ENCODE results near the gene ERP27. TPM values are rescaled to one million over a fixed set of nuclear protein-coding genes. Genes with fewer than 3 reads are reported as not detected.

Gene ERP27
- total RNA-seq, 4 donors from 2014 or later, result 0.57 to 5.5 (median 1.9) TPM; not detected in 1

GRCh38 chr12:14975457-14975856 is 37.1 kb upstream of the ERP27 start:
- Histone ChIP-seq H3K27me3 (no peaks in the 10 kb centered on the region), H3K9me3 (no peaks in the 10 kb centered on the region), H3K27ac (no peak overlapping the region), H3K36me3 (no peaks in the 10 kb centered on the region), H3K4me1 (no peaks in the 10 kb centered on the region), H3K4me3 (no peak overlapping the region)
- TF ChIP-seq CTCF (IDR thresholded peaks at IDR 0.05), result no peak
- TF ChIP-seq POLR2A (IDR thresholded peaks at IDR 0.05), result no peak
- no peak for DNase-seq
- WGBS, 2 donors, result 94 to 100% methylated on average over 1 to 3 of the region's 4 CpGs
- intact Hi-C loops (cut with DNase I), result no loop called here

GRCh38 chr12:14974633-14975032 is 36.3 kb upstream of the ERP27 start:
- H3K4me3 ChIP-seq, result no peak overlapping the region
- WGBS, 2 donors, result 79 to 85% methylated on average over 3 of the region's 3 CpGs
- intact Hi-C loops (cut with DNase I), result no loop called here
- H3K27me3 ChIP-seq, result no peaks in the 10 kb centered on the region
- H3K9me3 ChIP-seq, result no peaks in the 10 kb centered on the region
- TF ChIP-seq CTCF (IDR thresholded peaks at IDR 0.05) (no peak), POLR2A (IDR thresholded peaks at IDR 0.05) (no peak)
- no peaks in the 10 kb centered on the region for H3K4me1 ChIP-seq
- no peak overlapping the region for H3K27ac ChIP-seq
- no peaks in the 10 kb centered on the region for H3K36me3 ChIP-seq
- no peak for DNase-seq

GRCh38 chr12:14972816-14973215 is 34.5 kb upstream of the ERP27 start, which contains the start of gene PDE6H:
Gene PDE6H (plus strand): TSS chr12:14973042. CDS start chr12:14978013, 4,971 bp downstream.
- intact Hi-C loops (cut with DNase I), result no loop called here
- H3K4me1 ChIP-seq, result no peaks in the 10 kb centered on the region
- H3K9me3 ChIP-seq, result no peaks in the 10 kb centered on the region
- no peaks in the 10 kb centered on the region for H3K36me3 ChIP-seq
- DNase-seq, result no peak
- H3K27me3 ChIP-seq, result no peaks in the 10 kb centered on the region
- no peak within 1 kb of the TSS for H3K4me3 ChIP-seq
- TF ChIP-seq CTCF (IDR thresholded peaks at IDR 0.05), result no peak
- TF ChIP-seq POLR2A (IDR thresholded peaks at IDR 0.05), result no peak
- no peak within 1 kb of the TSS for H3K27ac ChIP-seq
- WGBS, 2 donors, result 83 to 92% methylated on average over 2 of the region's 2 CpGs

- Histone ChIP-seq H3K9me3 (no peaks in the 10 kb centered on the region), H3K27me3 (no peaks in the 10 kb centered on the region), H3K27ac (no peak overlapping the region), H3K36me3 (no peaks in the 10 kb centered on the region), H3K4me1 (no peaks in the 10 kb centered on the region), H3K4me3 (no peak overlapping the region)
- TF ChIP-seq POLR2A (IDR thresholded peaks at IDR 0.05), result no peak
- TF ChIP-seq CTCF (IDR thresholded peaks at IDR 0.05), result no peak
- intact Hi-C loops (cut with DNase I), result no loop called here
- DNase-seq, result no peak
- WGBS, 2 donors, result 45% methylated on average over 4 of the region's 4 CpGs
Measured at GRCh38 chr12:14970473-14970872, 32.1 kb upstream of the ERP27 start.

GRCh38 chr12:14968478-14968877 is 30.1 kb upstream of the ERP27 start:
- intact Hi-C loops (cut with DNase I), result no loop called here
- Histone ChIP-seq H3K4me3 (no peak overlapping the region), H3K4me1 (no peaks in the 10 kb centered on the region), H3K27ac (no peak overlapping the region), H3K9me3 (no peaks in the 10 kb centered on the region), H3K36me3 (no peaks in the 10 kb centered on the region), H3K27me3 (no peaks in the 10 kb centered on the region)
- no peak for TF ChIP-seq CTCF (IDR thresholded peaks at IDR 0.05)
- TF ChIP-seq POLR2A (IDR thresholded peaks at IDR 0.05), result no peak
- DNase-seq, result no peak
- WGBS, 2 donors, result 53 to 62% methylated on average over 3 of the region's 3 CpGs

Measured in esophagus squamous epithelium (tissue), 5 donors.